Liver (tissue), 3 donors: Measurements from ENCODE around the gene HRH4.

Source experiments
- CTCF ChIP-seq: fragments of 150-350 bp; IDR thresholded peaks from 2 replicates; pipeline ENCODE4 v1.5.1; 2017; ENCODE audit warnings: improper control_type of control experiment, low read depth, low read length; ENCODE audit not compliant: missing input control
- GABPA ChIP-seq, 2 donors: IDR thresholded peaks in 1 of 2; conservative IDR thresholded peaks in 1 of 2; 2 replicates each; pipeline ENCODE4 v1.6.1; 2016; ENCODE audit warnings: antibody characterized with exemption in 2 of 2, mild to moderate bottlenecking in 1 of 2, moderate library complexity in 1 of 2
- JUND ChIP-seq, 2 donors: IDR thresholded peaks; 2 replicates each; pipeline ENCODE4 v1.6.1; 2016; ENCODE audit warnings: antibody characterized with exemption in 2 of 2
- MAX ChIP-seq: IDR thresholded peaks from 2 replicates; pipeline ENCODE4 v1.6.1; 2016; ENCODE audit warnings: antibody characterized with exemption
- SP1 ChIP-seq: IDR thresholded peaks from 2 replicates; pipeline ENCODE4 v1.6.1; 2018; ENCODE audit warnings: antibody characterized with exemption, mild to moderate bottlenecking
- TAF1 ChIP-seq: conservative IDR thresholded peaks from 2 replicates; pipeline ENCODE4 v1.6.1; 2016; ENCODE audit warnings: antibody characterized with exemption, mild to moderate bottlenecking
- YY1 ChIP-seq: IDR thresholded peaks from 2 replicates; pipeline ENCODE4 v1.6.1; 2016; ENCODE audit warnings: antibody characterized with exemption, mild to moderate bottlenecking
- TF ChIP-seq, protein P1 (sequence below): IDR thresholded peaks from 2 replicates; pipeline ENCODE4 v1.6.1; 2016; ENCODE audit warnings: antibody characterized with exemption, mild to moderate bottlenecking
- TF ChIP-seq, protein P2 (sequence below): IDR thresholded peaks from 2 replicates; pipeline ENCODE4 v1.6.1; 2016; ENCODE audit warnings: antibody characterized with exemption
- donor health status: healthy.
- donor health status: healthy.

DNA sequence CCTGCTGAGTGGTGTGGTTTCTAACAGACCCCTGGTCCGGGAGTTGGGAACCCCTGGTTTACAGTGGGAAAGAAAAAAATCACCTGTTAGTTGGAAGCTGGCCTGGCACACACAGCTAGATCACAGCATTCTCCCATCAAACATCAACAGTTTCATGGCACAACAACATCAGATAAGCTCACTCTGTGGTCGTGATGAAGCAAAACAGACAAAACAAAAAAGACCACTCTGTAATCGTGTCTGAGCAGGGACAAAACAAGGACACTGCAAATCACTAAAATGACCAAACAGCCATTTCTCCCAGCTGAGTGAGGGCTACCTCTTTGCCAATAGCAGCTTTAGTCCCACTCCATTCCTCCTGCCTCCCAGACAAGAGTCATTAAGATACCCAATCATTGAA lies 43.0 kb upstream of the HRH4 start:
- TF ChIP-seq CTCF (no peak), GABPA (IDR thresholded peaks at IDR 0.05 in 1 of 2, conservative IDR thresholded peaks at IDR 0.05 in 1 of 2) (no peak), YY1 (no peak), SP1 (no peak), MAX (no peak), JUND (IDR thresholded peaks at IDR 0.05) (no peak), TAF1 (no peak)
- TF ChIP-seq, protein P1, sequence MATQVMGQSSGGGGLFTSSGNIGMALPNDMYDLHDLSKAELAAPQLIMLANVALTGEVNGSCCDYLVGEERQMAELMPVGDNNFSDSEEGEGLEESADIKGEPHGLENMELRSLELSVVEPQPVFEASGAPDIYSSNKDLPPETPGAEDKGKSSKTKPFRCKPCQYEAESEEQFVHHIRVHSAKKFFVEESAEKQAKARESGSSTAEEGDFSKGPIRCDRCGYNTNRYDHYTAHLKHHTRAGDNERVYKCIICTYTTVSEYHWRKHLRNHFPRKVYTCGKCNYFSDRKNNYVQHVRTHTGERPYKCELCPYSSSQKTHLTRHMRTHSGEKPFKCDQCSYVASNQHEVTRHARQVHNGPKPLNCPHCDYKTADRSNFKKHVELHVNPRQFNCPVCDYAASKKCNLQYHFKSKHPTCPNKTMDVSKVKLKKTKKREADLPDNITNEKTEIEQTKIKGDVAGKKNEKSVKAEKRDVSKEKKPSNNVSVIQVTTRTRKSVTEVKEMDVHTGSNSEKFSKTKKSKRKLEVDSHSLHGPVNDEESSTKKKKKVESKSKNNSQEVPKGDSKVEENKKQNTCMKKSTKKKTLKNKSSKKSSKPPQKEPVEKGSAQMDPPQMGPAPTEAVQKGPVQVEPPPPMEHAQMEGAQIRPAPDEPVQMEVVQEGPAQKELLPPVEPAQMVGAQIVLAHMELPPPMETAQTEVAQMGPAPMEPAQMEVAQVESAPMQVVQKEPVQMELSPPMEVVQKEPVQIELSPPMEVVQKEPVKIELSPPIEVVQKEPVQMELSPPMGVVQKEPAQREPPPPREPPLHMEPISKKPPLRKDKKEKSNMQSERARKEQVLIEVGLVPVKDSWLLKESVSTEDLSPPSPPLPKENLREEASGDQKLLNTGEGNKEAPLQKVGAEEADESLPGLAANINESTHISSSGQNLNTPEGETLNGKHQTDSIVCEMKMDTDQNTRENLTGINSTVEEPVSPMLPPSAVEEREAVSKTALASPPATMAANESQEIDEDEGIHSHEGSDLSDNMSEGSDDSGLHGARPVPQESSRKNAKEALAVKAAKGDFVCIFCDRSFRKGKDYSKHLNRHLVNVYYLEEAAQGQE, result no peak
- TF ChIP-seq, protein P2, sequence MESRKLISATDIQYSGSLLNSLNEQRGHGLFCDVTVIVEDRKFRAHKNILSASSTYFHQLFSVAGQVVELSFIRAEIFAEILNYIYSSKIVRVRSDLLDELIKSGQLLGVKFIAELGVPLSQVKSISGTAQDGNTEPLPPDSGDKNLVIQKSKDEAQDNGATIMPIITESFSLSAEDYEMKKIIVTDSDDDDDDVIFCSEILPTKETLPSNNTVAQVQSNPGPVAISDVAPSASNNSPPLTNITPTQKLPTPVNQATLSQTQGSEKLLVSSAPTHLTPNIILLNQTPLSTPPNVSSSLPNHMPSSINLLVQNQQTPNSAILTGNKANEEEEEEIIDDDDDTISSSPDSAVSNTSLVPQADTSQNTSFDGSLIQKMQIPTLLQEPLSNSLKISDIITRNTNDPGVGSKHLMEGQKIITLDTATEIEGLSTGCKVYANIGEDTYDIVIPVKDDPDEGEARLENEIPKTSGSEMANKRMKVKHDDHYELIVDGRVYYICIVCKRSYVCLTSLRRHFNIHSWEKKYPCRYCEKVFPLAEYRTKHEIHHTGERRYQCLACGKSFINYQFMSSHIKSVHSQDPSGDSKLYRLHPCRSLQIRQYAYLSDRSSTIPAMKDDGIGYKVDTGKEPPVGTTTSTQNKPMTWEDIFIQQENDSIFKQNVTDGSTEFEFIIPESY, result no peak
